DND-41 (cell line): Measurements from ENCODE around the gene SMARCA2.

Source experiments
- ATAC-seq: fragments of 200-7000 bp; cut with Tn5 transposase; 3 replicates; pipeline ENCODE4 v1.9.1; 2021; ENCODE audit warnings: low read depth; ENCODE audit not compliant: insufficient read depth
- DNase-seq: peaks from one replicate; pipeline ENCODE4 v3.0.0-alpha.2; 2020
- H2AFZ ChIP-seq: 2 replicates; pipeline ENCODE4 v1.6.0; 2012; ENCODE audit warnings: low read depth, low read length
- H3K27ac ChIP-seq: 2 replicates; pipeline ENCODE4 v1.5.1; 2012; ENCODE audit warnings: low read length, inconsistent platforms
- H3K27me3 ChIP-seq: fragments of 200-600 bp; sonication (generic); 2 replicates; pipeline ENCODE4 v1.6.0; 2012; ENCODE audit warnings: low read length, mild to moderate bottlenecking, inconsistent platforms; ENCODE audit not compliant: insufficient read depth, poor library complexity
- H3K36me3 ChIP-seq: 2 replicates; pipeline ENCODE4 v1.5.1; 2012; ENCODE audit warnings: low read length, inconsistent platforms; ENCODE audit not compliant: insufficient read depth
- H3K4me1 ChIP-seq: 2 replicates; pipeline ENCODE4 v1.5.1; 2012; ENCODE audit warnings: mild to moderate bottlenecking, low read length; ENCODE audit not compliant: insufficient read depth
- H3K4me2 ChIP-seq: 2 replicates; pipeline ENCODE4 v1.6.0; 2012; ENCODE audit warnings: mild to moderate bottlenecking, moderate library complexity, low read length, inconsistent platforms; ENCODE audit not compliant: insufficient read depth
- H3K4me3 ChIP-seq, 2 experiments: fragments of 200-600 bp in 1 of 2; shearing (Covaris generic) in 1 of 2; 2 replicates each; pipeline ENCODE4 v1.5.1; 2012 to 2016; ENCODE audit warnings: inconsistent platforms in 2 of 2, low read length in 2 of 2, mild to moderate bottlenecking in 2 of 2, low read depth in 1 of 2, moderate library complexity in 1 of 2
- H3K79me2 ChIP-seq: 2 replicates; pipeline ENCODE4 v1.6.0; 2012; ENCODE audit warnings: low read length, inconsistent platforms; ENCODE audit not compliant: insufficient read depth
- H3K9ac ChIP-seq: 2 replicates; pipeline ENCODE4 v1.6.0; 2012; ENCODE audit warnings: low read depth, mild to moderate bottlenecking, inconsistent platforms, low read length, moderate library complexity
- H3K9me3 ChIP-seq: 2 replicates; pipeline ENCODE4 v1.5.1; 2012; ENCODE audit warnings: low read length, moderate library complexity, mild to moderate bottlenecking, inconsistent platforms; ENCODE audit not compliant: insufficient read depth, severe bottlenecking
- H4K20me1 ChIP-seq: 2 replicates; pipeline ENCODE4 v1.6.0; 2012; ENCODE audit warnings: low read length; ENCODE audit not compliant: insufficient read depth
- CTCF ChIP-seq: IDR thresholded peaks from 2 replicates; pipeline ENCODE4 v1.5.1; 2012; ENCODE audit warnings: borderline replicate concordance, low read length, moderate library complexity, mild to moderate bottlenecking; ENCODE audit not compliant: poor library complexity, severe bottlenecking; ENCODE audit errors: extremely low read depth
- EZH2 ChIP-seq: IDR thresholded peaks from 3 replicates; pipeline ENCODE4 v1.6.1; 2012; ENCODE audit warnings: borderline replicate concordance, low read depth, mild to moderate bottlenecking, moderate library complexity, low read length, inconsistent platforms; ENCODE audit not compliant: severe bottlenecking

Gene SMARCA2

GRCh38 chr9:2164268-2164667 is 149.1 kb downstream of the SMARCA2 start:
- TF ChIP-seq EZH2 (no peak), CTCF (no peak)
- Histone ChIP-seq H3K4me2 (no peak overlapping the region), H3K9ac (no peak overlapping the region), H3K27me3 (no peaks in the 10 kb centered on the region), H3K9me3 (no peaks in the 10 kb centered on the region), H4K20me1 (no peaks in the 10 kb centered on the region), H3K4me3 (no peak overlapping the region), H2AFZ (no peak overlapping the region), H3K4me1 (peaks cover 4% of the 10 kb centered on the region; the same call in 1 of the 2 replicates), H3K79me2 (peaks cover 7% of the 10 kb centered on the region), H3K27ac (no peak overlapping the region), H3K36me3 (peaks cover 44% of the 10 kb centered on the region; the same call in 1 of the 2 replicates)
- DNase-seq (no peak), ATAC-seq (no peak)

- no peaks in the 10 kb centered on the region for H3K27me3 ChIP-seq
- TF ChIP-seq CTCF = no peak
- TF ChIP-seq EZH2 = no peak
- no peak for DNase-seq
- H4K20me1 ChIP-seq = no peaks in the 10 kb centered on the region
- H3K4me2 ChIP-seq = no peak overlapping the region
- no peaks in the 10 kb centered on the region for H3K9me3 ChIP-seq
- H3K9ac ChIP-seq = no peak overlapping the region
- ATAC-seq = no peak
- H2AFZ ChIP-seq = no peak overlapping the region
- H3K4me1 ChIP-seq = no peaks in the 10 kb centered on the region
- H3K4me3 ChIP-seq = no peak overlapping the region
- H3K27ac ChIP-seq = no peak overlapping the region
- H3K36me3 ChIP-seq = peaks cover 57% of the 10 kb centered on the region; the same call in 1 of the 2 replicates
- H3K79me2 ChIP-seq = no peaks in the 10 kb centered on the region
These were observed 151.1 kb downstream of the SMARCA2 start for GRCh38 chr9:2166203-2166602.

- H3K4me3 ChIP-seq = no peak overlapping the region
- no peak overlapping the region for H3K4me2 ChIP-seq
- no peaks in the 10 kb centered on the region for H3K79me2 ChIP-seq
- H3K27ac ChIP-seq = no peak overlapping the region
- H3K36me3 ChIP-seq = peaks cover 51% of the 10 kb centered on the region; the same call in 1 of the 2 replicates
- ATAC-seq = no peak
- H3K4me1 ChIP-seq = no peaks in the 10 kb centered on the region
- no peak overlapping the region for H2AFZ ChIP-seq
- H3K9me3 ChIP-seq = no peaks in the 10 kb centered on the region
- H3K9ac ChIP-seq = no peak overlapping the region
- no peak for DNase-seq
- H3K27me3 ChIP-seq = no peaks in the 10 kb centered on the region
- no peaks in the 10 kb centered on the region for H4K20me1 ChIP-seq
- TF ChIP-seq EZH2 = no peak
- TF ChIP-seq CTCF = no peak
These were observed 153.9 kb downstream of the SMARCA2 start for GRCh38 chr9:2169035-2169434.

GRCh38 chr9:2170722-2171121 is 155.6 kb downstream of the SMARCA2 start:
- ATAC-seq = no peak
- peaks cover 46% of the 10 kb centered on the region; the same call in 1 of the 2 replicates for H3K36me3 ChIP-seq
- H3K27me3 ChIP-seq = no peaks in the 10 kb centered on the region

More at GRCh38 chr9:2170722-2171121, 155.6 kb downstream of the SMARCA2 start:
- DNase-seq = no peak
- no peaks in the 10 kb centered on the region for H3K4me1 ChIP-seq
- no peak overlapping the region for H3K4me2 ChIP-seq
- H3K79me2 ChIP-seq = no peaks in the 10 kb centered on the region
- H4K20me1 ChIP-seq = no peaks in the 10 kb centered on the region
- no peak overlapping the region for H3K4me3 ChIP-seq
- H3K27ac ChIP-seq = no peak overlapping the region
- no peak overlapping the region for H3K9ac ChIP-seq
- TF ChIP-seq EZH2 (no peak), CTCF (no peak)
- H3K9me3 ChIP-seq = no peaks in the 10 kb centered on the region
- no peak overlapping the region for H2AFZ ChIP-seq
